SK-N-SH treated with all-trans-retinoic acid at 6 μM for 48 hours (cell line): ENCODE measurements around the gene DYNC1LI2.

Source experiments
- ATAC-seq: fragments of 200-7000 bp; cut with Tn5 transposase; 3 replicates; pipeline ENCODE4 v1.9.1; 2020; ENCODE audit warnings: mild to moderate bottlenecking, moderate library complexity
- ARNTL ChIP-seq: fragments of 450-650 bp; formaldehyde crosslinking; IDR thresholded peaks from 2 replicates; pipeline ENCODE4 v1.5.0; 2020; ENCODE audit warnings: low read depth, mild to moderate bottlenecking, moderate library complexity, borderline replicate concordance
- BACH2 ChIP-seq: fragments of 250-450 bp; sonication (Bioruptor Pico); IDR thresholded peaks from 2 replicates; pipeline ENCODE4 v1.9.0; 2021; ENCODE audit warnings: mild to moderate bottlenecking, borderline replicate concordance
- CSDC2 ChIP-seq: fragments of 250-450 bp; sonication (Bioruptor Pico); IDR thresholded peaks from 2 replicates; pipeline ENCODE4 v1.5.0; 2020; ENCODE audit warnings: mild to moderate bottlenecking, moderate library complexity
- ESRRG ChIP-seq: fragments of 250-450 bp; sonication (Bioruptor Pico); IDR thresholded peaks from 2 replicates; pipeline ENCODE4 v1.6.1; 2021; ENCODE audit warnings: mild to moderate bottlenecking
- GLIS3 ChIP-seq: fragments of 250-450 bp; sonication (Bioruptor Pico); IDR thresholded peaks from 2 replicates; pipeline ENCODE4 v1.5.0; 2020; ENCODE audit warnings: mild to moderate bottlenecking, moderate library complexity
- ISL1 ChIP-seq: fragments of 250-450 bp; sonication (Bioruptor Pico); IDR thresholded peaks from 2 replicates; pipeline ENCODE4 v2.1.2; 2022; ENCODE audit warnings: mild to moderate bottlenecking, moderate library complexity
- OSR1 ChIP-seq: fragments of 250-450 bp; sonication (Bioruptor Pico); IDR thresholded peaks from 2 replicates; pipeline ENCODE4 v1.8.0; 2022; ENCODE audit warnings: moderate library complexity, mild to moderate bottlenecking, inconsistent platforms
- RARB ChIP-seq: fragments of 250-450 bp; sonication (Bioruptor Pico); IDR thresholded peaks from 2 replicates; pipeline ENCODE4 v1.8.0; 2021; ENCODE audit warnings: mild to moderate bottlenecking, moderate library complexity
- SNAI2 ChIP-seq: fragments of 250-450 bp; sonication (Bioruptor Pico); IDR thresholded peaks from 2 replicates; pipeline ENCODE4 v1.5.0; 2020; ENCODE audit warnings: mild to moderate bottlenecking, moderate library complexity
- ZFP30 ChIP-seq: fragments of 450-650 bp; formaldehyde crosslinking; IDR thresholded peaks from 2 replicates; pipeline ENCODE4 v1.5.0; 2022; ENCODE audit warnings: mild to moderate bottlenecking, moderate library complexity
- ZNF565 ChIP-seq: fragments of 450-650 bp; formaldehyde crosslinking; conservative IDR thresholded peaks from 2 replicates; pipeline ENCODE4 v1.5.0; 2020; ENCODE audit warnings: low read depth, mild to moderate bottlenecking, moderate library complexity
- ZNF70 ChIP-seq: fragments of 450-650 bp; formaldehyde crosslinking; IDR thresholded peaks from 2 replicates; pipeline ENCODE4 v1.5.0; 2020; ENCODE audit warnings: mild to moderate bottlenecking, moderate library complexity
- TF ChIP-seq, protein P1 (sequence below): fragments of 250-450 bp; sonication (Bioruptor Pico); IDR thresholded peaks from 2 replicates; pipeline ENCODE4 v1.5.1; 2020; ENCODE audit warnings: low read depth, mild to moderate bottlenecking, moderate library complexity
- TF ChIP-seq, protein P2 (sequence below): fragments of 250-450 bp; sonication (Bioruptor Pico); IDR thresholded peaks from 2 replicates; pipeline ENCODE4 v1.5.1; 2021; ENCODE audit warnings: mild to moderate bottlenecking, moderate library complexity
- TF ChIP-seq, protein P3 (sequence below): fragments of 250-450 bp; sonication (Bioruptor Pico); IDR thresholded peaks from 2 replicates; pipeline ENCODE4 v1.8.0; 2020; ENCODE audit warnings: mild to moderate bottlenecking, moderate library complexity, borderline replicate concordance
- TF ChIP-seq, protein P4 (sequence below): fragments of 250-450 bp; sonication (Bioruptor Pico); IDR thresholded peaks from 2 replicates; pipeline ENCODE4 v1.5.0; 2020; ENCODE audit warnings: mild to moderate bottlenecking, moderate library complexity
- TF ChIP-seq, protein P5 (sequence below): fragments of 250-450 bp; sonication (Bioruptor Pico); IDR thresholded peaks from 2 replicates; pipeline ENCODE4 v1.8.0; 2021; ENCODE audit warnings: low read depth, mild to moderate bottlenecking, moderate library complexity, borderline replicate concordance

The DYNC1LI2 gene

DNA sequence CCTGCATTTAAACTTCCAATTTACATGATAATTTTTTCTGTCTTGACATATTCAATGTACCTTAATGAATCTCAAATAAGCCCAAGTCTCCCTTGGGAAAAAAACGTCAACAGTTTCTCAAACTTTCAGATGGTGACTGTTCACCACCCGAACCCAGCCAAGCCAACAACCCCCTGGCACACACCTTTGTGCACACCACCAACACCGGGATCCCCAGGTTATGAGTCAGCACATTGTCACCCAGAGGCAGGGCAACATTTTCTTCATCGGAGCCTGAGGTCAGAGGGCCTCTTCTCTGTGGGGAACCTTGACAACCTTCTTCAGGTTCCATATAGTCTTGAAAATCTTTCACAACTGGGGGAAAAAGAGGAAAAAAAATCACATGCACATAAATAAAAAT is 15.5 kb downstream of the DYNC1LI2 start:
- TF ChIP-seq ISL1 (CRISPR knock-in tag) (no peak), ESRRG (CRISPR knock-in tag) (no peak), CSDC2 (CRISPR knock-in tag) (no peak), ARNTL (CRISPR knock-in tag) (no peak), SNAI2 (CRISPR knock-in tag) (no peak), RARB (CRISPR knock-in tag) (no peak), ZFP30 (CRISPR knock-in tag) (no peak), ZNF565 (CRISPR knock-in tag) (no peak), GLIS3 (CRISPR knock-in tag) (no peak), OSR1 (no peak), ZNF70 (CRISPR knock-in tag) (no peak)
- TF ChIP-seq, protein P1, sequence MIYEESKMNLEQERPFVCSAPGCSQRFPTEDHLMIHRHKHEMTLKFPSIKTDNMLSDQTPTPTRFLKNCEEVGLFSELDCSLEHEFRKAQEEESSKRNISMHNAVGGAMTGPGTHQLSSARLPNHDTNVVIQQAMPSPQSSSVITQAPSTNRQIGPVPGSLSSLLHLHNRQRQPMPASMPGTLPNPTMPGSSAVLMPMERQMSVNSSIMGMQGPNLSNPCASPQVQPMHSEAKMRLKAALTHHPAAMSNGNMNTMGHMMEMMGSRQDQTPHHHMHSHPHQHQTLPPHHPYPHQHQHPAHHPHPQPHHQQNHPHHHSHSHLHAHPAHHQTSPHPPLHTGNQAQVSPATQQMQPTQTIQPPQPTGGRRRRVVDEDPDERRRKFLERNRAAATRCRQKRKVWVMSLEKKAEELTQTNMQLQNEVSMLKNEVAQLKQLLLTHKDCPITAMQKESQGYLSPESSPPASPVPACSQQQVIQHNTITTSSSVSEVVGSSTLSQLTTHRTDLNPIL (CRISPR knock-in tag), result no peak
- TF ChIP-seq, protein P2, sequence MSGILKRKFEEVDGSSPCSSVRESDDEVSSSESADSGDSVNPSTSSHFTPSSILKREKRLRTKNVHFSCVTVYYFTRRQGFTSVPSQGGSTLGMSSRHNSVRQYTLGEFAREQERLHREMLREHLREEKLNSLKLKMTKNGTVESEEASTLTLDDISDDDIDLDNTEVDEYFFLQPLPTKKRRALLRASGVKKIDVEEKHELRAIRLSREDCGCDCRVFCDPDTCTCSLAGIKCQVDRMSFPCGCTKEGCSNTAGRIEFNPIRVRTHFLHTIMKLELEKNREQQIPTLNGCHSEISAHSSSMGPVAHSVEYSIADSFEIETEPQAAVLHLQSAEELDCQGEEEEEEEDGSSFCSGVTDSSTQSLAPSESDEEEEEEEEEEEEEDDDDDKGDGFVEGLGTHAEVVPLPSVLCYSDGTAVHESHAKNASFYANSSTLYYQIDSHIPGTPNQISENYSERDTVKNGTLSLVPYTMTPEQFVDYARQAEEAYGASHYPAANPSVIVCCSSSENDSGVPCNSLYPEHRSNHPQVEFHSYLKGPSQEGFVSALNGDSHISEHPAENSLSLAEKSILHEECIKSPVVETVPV (CRISPR knock-in tag), result no peak
- TF ChIP-seq, protein P3, sequence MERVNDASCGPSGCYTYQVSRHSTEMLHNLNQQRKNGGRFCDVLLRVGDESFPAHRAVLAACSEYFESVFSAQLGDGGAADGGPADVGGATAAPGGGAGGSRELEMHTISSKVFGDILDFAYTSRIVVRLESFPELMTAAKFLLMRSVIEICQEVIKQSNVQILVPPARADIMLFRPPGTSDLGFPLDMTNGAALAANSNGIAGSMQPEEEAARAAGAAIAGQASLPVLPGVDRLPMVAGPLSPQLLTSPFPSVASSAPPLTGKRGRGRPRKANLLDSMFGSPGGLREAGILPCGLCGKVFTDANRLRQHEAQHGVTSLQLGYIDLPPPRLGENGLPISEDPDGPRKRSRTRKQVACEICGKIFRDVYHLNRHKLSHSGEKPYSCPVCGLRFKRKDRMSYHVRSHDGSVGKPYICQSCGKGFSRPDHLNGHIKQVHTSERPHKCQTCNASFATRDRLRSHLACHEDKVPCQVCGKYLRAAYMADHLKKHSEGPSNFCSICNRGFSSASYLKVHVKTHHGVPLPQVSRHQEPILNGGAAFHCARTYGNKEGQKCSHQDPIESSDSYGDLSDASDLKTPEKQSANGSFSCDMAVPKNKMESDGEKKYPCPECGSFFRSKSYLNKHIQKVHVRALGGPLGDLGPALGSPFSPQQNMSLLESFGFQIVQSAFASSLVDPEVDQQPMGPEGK (CRISPR knock-in tag), result no peak
- ATAC-seq, result no peak

DNA sequence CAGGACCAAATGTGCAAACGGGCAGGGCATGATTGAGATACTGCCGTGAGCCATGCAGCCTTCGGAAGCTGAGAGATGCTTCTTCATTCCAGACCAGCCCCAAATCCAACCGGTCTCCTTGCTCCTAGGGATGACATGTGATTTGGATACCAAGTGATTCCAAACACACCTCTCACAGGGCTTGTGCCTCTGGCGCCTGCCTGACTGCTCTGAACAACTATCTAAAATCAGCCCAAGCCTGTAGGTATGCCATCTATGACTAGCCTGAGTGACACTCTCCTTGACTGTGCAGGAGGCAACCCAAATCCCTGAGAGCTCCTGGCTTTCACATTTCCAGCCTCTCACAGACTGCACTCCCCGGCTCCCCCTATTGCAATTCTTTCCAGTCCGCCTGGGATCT is 20.3 kb downstream of the DYNC1LI2 start:
- no peak for ATAC-seq
- TF ChIP-seq, protein P2 (CRISPR knock-in tag), result no peak
- TF ChIP-seq SNAI2 (CRISPR knock-in tag) (no peak), ZNF565 (CRISPR knock-in tag) (no peak), CSDC2 (CRISPR knock-in tag) (no peak), RARB (CRISPR knock-in tag) (no peak), ISL1 (CRISPR knock-in tag) (no peak), ARNTL (CRISPR knock-in tag) (no peak), BACH2 (CRISPR knock-in tag) (no peak), ESRRG (CRISPR knock-in tag) (no peak), GLIS3 (CRISPR knock-in tag) (no peak)
- TF ChIP-seq, protein P4, sequence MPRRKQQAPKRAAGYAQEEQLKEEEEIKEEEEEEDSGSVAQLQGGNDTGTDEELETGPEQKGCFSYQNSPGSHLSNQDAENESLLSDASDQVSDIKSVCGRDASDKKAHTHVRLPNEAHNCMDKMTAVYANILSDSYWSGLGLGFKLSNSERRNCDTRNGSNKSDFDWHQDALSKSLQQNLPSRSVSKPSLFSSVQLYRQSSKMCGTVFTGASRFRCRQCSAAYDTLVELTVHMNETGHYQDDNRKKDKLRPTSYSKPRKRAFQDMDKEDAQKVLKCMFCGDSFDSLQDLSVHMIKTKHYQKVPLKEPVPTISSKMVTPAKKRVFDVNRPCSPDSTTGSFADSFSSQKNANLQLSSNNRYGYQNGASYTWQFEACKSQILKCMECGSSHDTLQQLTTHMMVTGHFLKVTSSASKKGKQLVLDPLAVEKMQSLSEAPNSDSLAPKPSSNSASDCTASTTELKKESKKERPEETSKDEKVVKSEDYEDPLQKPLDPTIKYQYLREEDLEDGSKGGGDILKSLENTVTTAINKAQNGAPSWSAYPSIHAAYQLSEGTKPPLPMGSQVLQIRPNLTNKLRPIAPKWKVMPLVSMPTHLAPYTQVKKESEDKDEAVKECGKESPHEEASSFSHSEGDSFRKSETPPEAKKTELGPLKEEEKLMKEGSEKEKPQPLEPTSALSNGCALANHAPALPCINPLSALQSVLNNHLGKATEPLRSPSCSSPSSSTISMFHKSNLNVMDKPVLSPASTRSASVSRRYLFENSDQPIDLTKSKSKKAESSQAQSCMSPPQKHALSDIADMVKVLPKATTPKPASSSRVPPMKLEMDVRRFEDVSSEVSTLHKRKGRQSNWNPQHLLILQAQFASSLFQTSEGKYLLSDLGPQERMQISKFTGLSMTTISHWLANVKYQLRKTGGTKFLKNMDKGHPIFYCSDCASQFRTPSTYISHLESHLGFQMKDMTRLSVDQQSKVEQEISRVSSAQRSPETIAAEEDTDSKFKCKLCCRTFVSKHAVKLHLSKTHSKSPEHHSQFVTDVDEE (CRISPR knock-in tag), result no peak
- TF ChIP-seq, protein P5, sequence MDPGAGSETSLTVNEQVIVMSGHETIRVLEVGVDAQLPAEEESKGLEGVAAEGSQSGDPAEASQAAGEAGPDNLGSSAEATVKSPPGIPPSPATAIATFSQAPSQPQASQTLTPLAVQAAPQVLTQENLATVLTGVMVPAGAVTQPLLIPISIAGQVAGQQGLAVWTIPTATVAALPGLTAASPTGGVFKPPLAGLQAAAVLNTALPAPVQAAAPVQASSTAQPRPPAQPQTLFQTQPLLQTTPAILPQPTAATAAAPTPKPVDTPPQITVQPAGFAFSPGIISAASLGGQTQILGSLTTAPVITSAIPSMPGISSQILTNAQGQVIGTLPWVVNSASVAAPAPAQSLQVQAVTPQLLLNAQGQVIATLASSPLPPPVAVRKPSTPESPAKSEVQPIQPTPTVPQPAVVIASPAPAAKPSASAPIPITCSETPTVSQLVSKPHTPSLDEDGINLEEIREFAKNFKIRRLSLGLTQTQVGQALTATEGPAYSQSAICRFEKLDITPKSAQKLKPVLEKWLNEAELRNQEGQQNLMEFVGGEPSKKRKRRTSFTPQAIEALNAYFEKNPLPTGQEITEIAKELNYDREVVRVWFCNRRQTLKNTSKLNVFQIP (CRISPR knock-in tag), result no peak
- TF ChIP-seq, protein P3 (CRISPR knock-in tag), result no peak
- TF ChIP-seq, protein P1 (CRISPR knock-in tag), result no peak
